PC-3 (cell line): Measurements from ENCODE around the gene SLC22A2.

ENCODE experiments used
- EZH2 ChIP-seq: fragments of 300-600 bp; sonication (generic); IDR thresholded peaks from one replicate; pipeline ENCODE4 v1.6.1; 2017; ENCODE audit warnings: antibody characterized with exemption, mild to moderate bottlenecking, low read length; ENCODE audit not compliant: unreplicated experiment
- TF ChIP-seq, protein P1 (sequence below): fragments of 300-600 bp; sonication (generic); conservative IDR thresholded peaks from 2 replicates; pipeline ENCODE4 v1.5.1; 2017; ENCODE audit warnings: antibody characterized with exemption, low read depth, mild to moderate bottlenecking, low read length

DNA sequence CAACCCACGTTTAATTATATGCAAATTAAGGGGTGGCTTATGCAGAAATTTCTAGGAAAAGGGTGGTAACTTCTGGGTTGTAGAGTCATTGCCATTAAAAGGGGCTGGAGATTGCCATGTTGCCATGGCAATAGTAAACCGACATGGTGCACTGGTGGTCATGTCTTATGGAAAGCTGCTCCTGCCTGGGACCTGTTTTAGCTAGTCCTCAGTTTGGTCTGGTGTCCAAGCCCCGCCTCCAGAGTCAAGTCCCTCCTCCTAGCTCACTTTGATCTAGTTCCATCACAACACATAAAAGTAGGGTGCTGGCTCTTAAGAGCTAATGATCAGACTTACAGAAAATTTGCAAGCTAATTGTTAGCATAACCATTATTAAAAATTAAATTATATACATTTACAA, 5.3 kb downstream of the SLC22A2 start:
- no peak for TF ChIP-seq EZH2
- TF ChIP-seq, protein P1, sequence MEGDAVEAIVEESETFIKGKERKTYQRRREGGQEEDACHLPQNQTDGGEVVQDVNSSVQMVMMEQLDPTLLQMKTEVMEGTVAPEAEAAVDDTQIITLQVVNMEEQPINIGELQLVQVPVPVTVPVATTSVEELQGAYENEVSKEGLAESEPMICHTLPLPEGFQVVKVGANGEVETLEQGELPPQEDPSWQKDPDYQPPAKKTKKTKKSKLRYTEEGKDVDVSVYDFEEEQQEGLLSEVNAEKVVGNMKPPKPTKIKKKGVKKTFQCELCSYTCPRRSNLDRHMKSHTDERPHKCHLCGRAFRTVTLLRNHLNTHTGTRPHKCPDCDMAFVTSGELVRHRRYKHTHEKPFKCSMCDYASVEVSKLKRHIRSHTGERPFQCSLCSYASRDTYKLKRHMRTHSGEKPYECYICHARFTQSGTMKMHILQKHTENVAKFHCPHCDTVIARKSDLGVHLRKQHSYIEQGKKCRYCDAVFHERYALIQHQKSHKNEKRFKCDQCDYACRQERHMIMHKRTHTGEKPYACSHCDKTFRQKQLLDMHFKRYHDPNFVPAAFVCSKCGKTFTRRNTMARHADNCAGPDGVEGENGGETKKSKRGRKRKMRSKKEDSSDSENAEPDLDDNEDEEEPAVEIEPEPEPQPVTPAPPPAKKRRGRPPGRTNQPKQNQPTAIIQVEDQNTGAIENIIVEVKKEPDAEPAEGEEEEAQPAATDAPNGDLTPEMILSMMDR, result no peak
